B cell (primary cell): Measurements from ENCODE around the gene LHX5. TPM values are rescaled to one million over a fixed set of nuclear protein-coding genes. Genes with fewer than 3 reads are reported as not detected.

Source experiments
- ATAC-seq: fragments of 200-7000 bp; cut with Tn5 transposase; one replicate; pipeline ENCODE4 v1.10.0; 2021; ENCODE audit warnings: low read depth, mild to moderate bottlenecking, moderate number of reproducible peaks, moderate library complexity
- CTCF ChIA-PET: fragments of 350-600 bp; sonication (Branson Sonifier 250); formaldehyde crosslinking; loops from one replicate; lab custom pipeline; 2021; ENCODE audit warnings: antibody characterized with exemption, inconsistent platforms; lab: Charles Lee
- POLR2A ChIA-PET: fragments of 350-600 bp; sonication (Branson Sonifier 250); formaldehyde crosslinking; loops from one replicate; lab custom pipeline; 2021; ENCODE audit warnings: antibody characterized with exemption; lab: Charles Lee
- DNase-seq: peaks from one replicate; pipeline ENCODE4 v3.0.0; 2013
- H2AFZ ChIP-seq: 2 replicates; pipeline ENCODE4 v1.6.1; 2012; ENCODE audit warnings: mild to moderate bottlenecking, low read depth, low read length; ENCODE audit not compliant: insufficient read depth, poor library complexity, severe bottlenecking
- H3K27ac ChIP-seq, 2 donors: 1 replicate in 1 of 2; 2 replicates in 1 of 2; pipeline ENCODE4 v1.5.1; 2012 to 2013; ENCODE audit warnings: low read length in 2 of 2, mild to moderate bottlenecking in 2 of 2, moderate library complexity in 1 of 2
- H3K27me3 ChIP-seq, 4 experiments: fragments of 200-600 bp in 1 of 4; sonication (generic) in 1 of 4; replicated peaks in 1 of 4; 1 replicate in 2 of 4; 2 replicates in 2 of 4; pipeline versions ENCODE4 v1.6.1 to v1.7.0; 2013 to 2016; ENCODE audit warnings: low read length in 3 of 4, mild to moderate bottlenecking in 2 of 4, mixed read lengths in 1 of 4, moderate library complexity in 1 of 4; ENCODE audit not compliant: insufficient read depth in 4 of 4, control insufficient read depth in 3 of 4; ENCODE audit errors: control extremely low read depth in 1 of 4
- H3K36me3 ChIP-seq, 2 experiments: replicated peaks in 1 of 2; 1 replicate in 1 of 2; 2 replicates in 1 of 2; pipeline versions ENCODE4 v1.6.1 to v1.7.1; 2013; ENCODE audit warnings: low read length in 1 of 2; ENCODE audit not compliant: insufficient read depth in 2 of 2, control insufficient read depth in 1 of 2; ENCODE audit errors: control extremely low read depth in 1 of 2, extremely low read depth in 1 of 2
- H3K4me1 ChIP-seq, 2 donors: fragments of 200-600 bp in 1 of 2; sonication (generic) in 1 of 2; 1 replicate in 1 of 2; 2 replicates in 1 of 2; pipeline versions ENCODE4 v1.5.1 to v1.6.1; 2013 to 2017; ENCODE audit warnings: low read length in 2 of 2; ENCODE audit not compliant: control insufficient read depth in 2 of 2, insufficient read depth in 2 of 2
- H3K4me2 ChIP-seq: replicated peaks from 2 replicates; pipeline ENCODE3; 2012; ENCODE audit warnings: mild to moderate bottlenecking, low read depth, low read length; ENCODE audit not compliant: poor library complexity, severe bottlenecking
- H3K4me3 ChIP-seq, 5 experiments: fragments of 200-600 bp in 1 of 5; sonication (generic) in 1 of 5; 1 replicate in 3 of 5; 2 replicates in 2 of 5; pipeline versions ENCODE4 v1.5.1 to v1.7.0; 2011 to 2016; ENCODE audit warnings: low read length in 4 of 5, mild to moderate bottlenecking in 4 of 5, low read depth in 2 of 5, control low read depth in 1 of 5, moderate library complexity in 1 of 5; ENCODE audit not compliant: insufficient read depth in 1 of 5; ENCODE audit errors: control extremely low read depth in 1 of 5, extremely low read depth in 1 of 5
- H3K79me2 ChIP-seq: fragments of 200-600 bp; sonication (generic); one replicate; pipeline ENCODE4 v1.6.0; 2016; ENCODE audit warnings: low read length; ENCODE audit not compliant: control insufficient read depth, insufficient read depth
- H3K9ac ChIP-seq: fragments of 200-600 bp; sonication (generic); 2 replicates; pipeline ENCODE4 v1.6.1; 2017; ENCODE audit warnings: mild to moderate bottlenecking, low read length, moderate library complexity
- H3K9me3 ChIP-seq, 3 donors: one replicate each; pipeline versions ENCODE4 v1.6.1 to v1.7.1; 2013; ENCODE audit warnings: low read length in 2 of 3; ENCODE audit not compliant: control insufficient read depth in 2 of 3, insufficient read depth in 1 of 3; ENCODE audit errors: control extremely low read depth in 1 of 3
- H4K20me1 ChIP-seq: 2 replicates; pipeline ENCODE4 v1.6.0; 2012; ENCODE audit warnings: mild to moderate bottlenecking, low read length; ENCODE audit not compliant: insufficient read depth, control insufficient read depth, poor library complexity, severe bottlenecking
- H3K27ac Mint-ChIP-seq: one replicate; pipeline ENCODE4 v1.8.0; 2021; ENCODE audit warnings: mixed read lengths
- H3K27me3 Mint-ChIP-seq: one replicate; pipeline ENCODE4 v1.8.0; 2021; ENCODE audit warnings: mixed read lengths
- H3K4me1 Mint-ChIP-seq: one replicate; pipeline ENCODE4 v1.8.0; 2021; ENCODE audit warnings: mixed read lengths
- H3K4me3 Mint-ChIP-seq: one replicate; pipeline ENCODE4 v1.8.0; 2021; ENCODE audit warnings: mixed read lengths
- H3K9me3 Mint-ChIP-seq: one replicate; pipeline ENCODE4 v1.8.0; 2022; ENCODE audit warnings: mixed read lengths; ENCODE audit not compliant: insufficient read depth
- EZH2 ChIP-seq: IDR thresholded peaks from 2 replicates; pipeline ENCODE4 v1.6.1; 2012; ENCODE audit warnings: borderline replicate concordance, low read depth, mild to moderate bottlenecking, moderate library complexity, low read length; ENCODE audit not compliant: insufficient read depth, poor library complexity, severe bottlenecking
- WGBS: methylation state at CpG from one replicate; pipeline ENCODE4 v1.1.5; 2013; ENCODE audit warnings: missing lambda C conversion rate; ENCODE audit not compliant: insufficient coverage; 5-methylcytosine and 5-hydroxymethylcytosine counted together
- intact Hi-C: fragments of 100-400 bp; cut with micrococcal nuclease; formaldehyde crosslinking; loops from one replicate; pipeline ENCODE4 v1.10.0; 2022
- polyA plus RNA-seq: library from polyadenylated mRNA; depleted of rRNA; stranded (reverse); fragments of >200 nt; gene quantifications from 2 replicates; pipeline ENCODE4 v1.2.3, GENCODE V29; 2012
- total RNA-seq, 2 donors: library from RNA; stranded (reverse); fragments of 120-200 nt in 1 of 2; gene quantifications; 1 replicate in 1 of 2; 2 replicates in 1 of 2; pipeline versions ENCODE4 v1.2.3 to v1.2.4, GENCODE V29; 2013 to 2022
- TF ChIP-seq, protein P1 (sequence below): fragments of 200-600 bp; IDR thresholded peaks from one replicate; pipeline ENCODE4 v1.8.0; 2022; ENCODE audit warnings: antibody characterized with exemption, mild to moderate bottlenecking

LHX5 gene
- total and polyA plus RNA-seq, 2 donors (not counting 1 experiment from before 2014, with no cell fraction given) = not detected

DNA sequence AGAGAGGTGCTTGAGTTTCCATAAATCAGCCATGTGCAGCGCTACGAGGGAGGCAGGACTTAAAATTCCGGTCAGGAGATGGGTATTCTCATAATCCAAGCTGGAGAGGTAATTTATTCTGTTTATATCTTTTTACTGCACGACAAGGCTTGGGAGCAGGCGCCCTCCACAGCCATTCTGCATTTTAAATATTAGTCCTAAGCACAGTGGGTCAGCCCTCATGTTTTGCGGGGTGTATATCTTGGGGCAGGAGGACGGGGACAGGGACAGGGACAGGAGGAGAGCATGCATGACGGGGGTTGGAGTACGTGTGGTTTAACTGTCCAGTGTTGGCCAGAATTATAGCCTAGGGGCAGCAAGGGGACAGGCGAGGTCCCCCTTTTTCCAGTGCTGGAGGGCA, 14.5 kb downstream of the LHX5 start:
- no peak for ATAC-seq
- no peak for TF ChIP-seq EZH2
- TF ChIP-seq, protein P1, sequence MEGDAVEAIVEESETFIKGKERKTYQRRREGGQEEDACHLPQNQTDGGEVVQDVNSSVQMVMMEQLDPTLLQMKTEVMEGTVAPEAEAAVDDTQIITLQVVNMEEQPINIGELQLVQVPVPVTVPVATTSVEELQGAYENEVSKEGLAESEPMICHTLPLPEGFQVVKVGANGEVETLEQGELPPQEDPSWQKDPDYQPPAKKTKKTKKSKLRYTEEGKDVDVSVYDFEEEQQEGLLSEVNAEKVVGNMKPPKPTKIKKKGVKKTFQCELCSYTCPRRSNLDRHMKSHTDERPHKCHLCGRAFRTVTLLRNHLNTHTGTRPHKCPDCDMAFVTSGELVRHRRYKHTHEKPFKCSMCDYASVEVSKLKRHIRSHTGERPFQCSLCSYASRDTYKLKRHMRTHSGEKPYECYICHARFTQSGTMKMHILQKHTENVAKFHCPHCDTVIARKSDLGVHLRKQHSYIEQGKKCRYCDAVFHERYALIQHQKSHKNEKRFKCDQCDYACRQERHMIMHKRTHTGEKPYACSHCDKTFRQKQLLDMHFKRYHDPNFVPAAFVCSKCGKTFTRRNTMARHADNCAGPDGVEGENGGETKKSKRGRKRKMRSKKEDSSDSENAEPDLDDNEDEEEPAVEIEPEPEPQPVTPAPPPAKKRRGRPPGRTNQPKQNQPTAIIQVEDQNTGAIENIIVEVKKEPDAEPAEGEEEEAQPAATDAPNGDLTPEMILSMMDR = no peak
- H3K4me1 ChIP-seq = no peaks in the 10 kb centered on the region
- no peak overlapping the region for H3K4me3 ChIP-seq
- CTCF ChIA-PET = no interaction called here
- WGBS = 75% methylated on average over 7 of the region's 10 CpGs
- H3K9me3 ChIP-seq = peaks cover 0 to 2% (median 1%) of the 10 kb centered on the region in 3 donors
- DNase-seq = no peak
- intact Hi-C loops = no loop called here
- H3K36me3 ChIP-seq = no peaks in the 10 kb centered on the region
- Mint-ChIP-seq H3K27ac (no peak overlapping the region), H3K27me3 (peaks cover 41% of the 10 kb centered on the region), H3K9me3 (no peaks in the 10 kb centered on the region), H3K4me3 (no peak overlapping the region), H3K4me1 (peaks cover under 1% of the 10 kb centered on the region)
- no peak overlapping the region for H2AFZ ChIP-seq
- no peak overlapping the region for H3K27ac ChIP-seq
- POLR2A ChIA-PET = no interaction called here
- H3K27me3 ChIP-seq = peaks cover 0 to 28% (median 19%) of the 10 kb centered on the region in 4 experiments
- no peak overlapping the region for H3K9ac ChIP-seq
- H3K4me2 ChIP-seq = no peak overlapping the region
- no peaks in the 10 kb centered on the region for H3K79me2 ChIP-seq
- no peaks in the 10 kb centered on the region for H4K20me1 ChIP-seq

DNA sequence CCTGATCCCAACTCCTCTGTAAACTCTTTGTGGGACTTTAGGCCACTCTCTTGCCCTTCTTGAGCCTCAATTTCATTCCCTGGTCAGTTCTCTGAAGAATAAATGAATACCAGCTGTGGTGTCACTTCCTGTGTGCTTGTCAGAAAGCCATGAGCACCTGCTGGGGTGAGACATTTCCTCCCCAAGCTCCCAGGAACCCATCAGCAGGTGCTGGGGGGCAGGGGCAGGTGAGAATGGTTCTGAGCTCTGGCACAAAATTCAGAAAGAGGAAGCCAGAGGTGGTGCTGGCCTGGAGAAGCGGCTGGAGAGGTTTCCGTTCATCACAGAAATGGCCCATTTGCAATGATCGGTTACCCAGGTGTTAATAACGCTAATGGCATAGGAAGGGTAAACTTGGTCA, 14.9 kb downstream of the LHX5 start:
- Histone ChIP-seq H3K9ac (no peak overlapping the region), H3K4me1 (no peaks in the 10 kb centered on the region), H3K36me3 (no peaks in the 10 kb centered on the region), H3K79me2 (no peaks in the 10 kb centered on the region), H3K9me3 (peaks cover 0 to under 1% (median 0%) of the 10 kb centered on the region in 3 donors), H3K27me3 (peaks cover 0 to 24% (median 15%) of the 10 kb centered on the region in 4 experiments), H4K20me1 (no peaks in the 10 kb centered on the region), H3K4me2 (no peak overlapping the region), H2AFZ (no peak overlapping the region), H3K27ac (no peak overlapping the region), H3K4me3 (no peak overlapping the region)
- POLR2A ChIA-PET = no interaction called here
- no peaks in the 10 kb centered on the region for H3K9me3 Mint-ChIP-seq
- no peak overlapping the region for H3K4me3 Mint-ChIP-seq
- TF ChIP-seq, protein P1 = no peak
- TF ChIP-seq EZH2 = no peak
- peaks cover 37% of the 10 kb centered on the region for H3K27me3 Mint-ChIP-seq
- H3K27ac Mint-ChIP-seq = no peak overlapping the region
- CTCF ChIA-PET = no interaction called here
- intact Hi-C loops = no loop called here
- H3K4me1 Mint-ChIP-seq = no peaks in the 10 kb centered on the region
- DNase-seq (no peak), ATAC-seq (no peak)
- WGBS = 77% methylated on average over 4 of the region's 4 CpGs
